Skin of body (tissue), 2 donors: ENCODE results near the gene TMED9. TPM values are rescaled to one million over a fixed set of nuclear protein-coding genes. Genes with fewer than 3 reads are reported as not detected.

Experiments used
- DNase-seq: peaks from one replicate; lab custom pipeline; 2025; lab: John Stamatoyannopoulos, UW
- total RNA-seq: library from RNA; depleted of rRNA; stranded (reverse); fragments of >200 nt; gene quantifications from one replicate; pipeline ENCODE4 v1.2.3, GENCODE V29; 2014

The TMED9 gene
- total RNA-seq, 1 donor from 2014 or later, result 68.4 TPM

GRCh38 chr5:177578316-177578715 is 13.7 kb upstream of the TMED9 start:
- DNase-seq, result no peak

GRCh38 chr5:177588413-177588909 is 3.5 kb upstream of the TMED9 start:
- no peak for DNase-seq

GRCh38 chr5:177590406-177590805 is 1.6 kb upstream of the TMED9 start:
- no peak for DNase-seq

- DNase-seq, result no peak
Measured at GRCh38 chr5:177591690-177592009, 353 bp upstream of the TMED9 start.

- no peak for DNase-seq
Measured at GRCh38 chr5:177592905-177593304, 902 bp downstream of the TMED9 start.

GRCh38 chr5:177593511-177593910 is 1.5 kb downstream of the TMED9 start:
- DNase-seq, result no peak

GRCh38 chr5:177594071-177594470 is 2.1 kb downstream of the TMED9 start:
- no peak for DNase-seq

- DNase-seq, result no peak
Measured at GRCh38 chr5:177595026-177595585, 3.1 kb downstream of the TMED9 start.

GRCh38 chr5:177595991-177596774 is 4.2 kb downstream of the TMED9 start:
- no peak for DNase-seq

GRCh38 chr5:177596775-177597238 is 4.8 kb downstream of the TMED9 start:
- no peak for DNase-seq

- no peak for DNase-seq
Measured at GRCh38 chr5:177598477-177598876, 6.5 kb downstream of the TMED9 start.

GRCh38 chr5:177599731-177600507 is 7.9 kb downstream of the TMED9 start, which contains the start of gene B4GALT7:
Gene B4GALT7 (plus strand): TSS chr5:177600132. CDS start chr5:177600211, 79 bp downstream.
- peak; percentile 63 for DNase-seq

GRCh38 chr5:177600508-177601018 is 8.6 kb downstream of the TMED9 start:
- no peak for DNase-seq

GRCh38 chr5:177601126-177601525 is 9.1 kb downstream of the TMED9 start:
- DNase-seq, result no peak

GRCh38 chr5:177601577-177602457 is 9.8 kb downstream of the TMED9 start:
- no peak for DNase-seq

- DNase-seq, result no peak
Measured at GRCh38 chr5:177602458-177602830, 10.4 kb downstream of the TMED9 start.

- no peak for DNase-seq
Measured at GRCh38 chr5:177603631-177604030, 11.6 kb downstream of the TMED9 start.

GRCh38 chr5:177604116-177604521 is 12.1 kb downstream of the TMED9 start:
- no peak for DNase-seq

GRCh38 chr5:177604656-177605055 is 12.7 kb downstream of the TMED9 start:
- DNase-seq, result no peak

GRCh38 chr5:177605078-177605477 is 13.1 kb downstream of the TMED9 start:
- no peak for DNase-seq

GRCh38 chr5:177605667-177606066 is 13.7 kb downstream of the TMED9 start:
- DNase-seq, result no peak
